ENCODE results near the gene CNFN.

CNFN gene

DNA sequence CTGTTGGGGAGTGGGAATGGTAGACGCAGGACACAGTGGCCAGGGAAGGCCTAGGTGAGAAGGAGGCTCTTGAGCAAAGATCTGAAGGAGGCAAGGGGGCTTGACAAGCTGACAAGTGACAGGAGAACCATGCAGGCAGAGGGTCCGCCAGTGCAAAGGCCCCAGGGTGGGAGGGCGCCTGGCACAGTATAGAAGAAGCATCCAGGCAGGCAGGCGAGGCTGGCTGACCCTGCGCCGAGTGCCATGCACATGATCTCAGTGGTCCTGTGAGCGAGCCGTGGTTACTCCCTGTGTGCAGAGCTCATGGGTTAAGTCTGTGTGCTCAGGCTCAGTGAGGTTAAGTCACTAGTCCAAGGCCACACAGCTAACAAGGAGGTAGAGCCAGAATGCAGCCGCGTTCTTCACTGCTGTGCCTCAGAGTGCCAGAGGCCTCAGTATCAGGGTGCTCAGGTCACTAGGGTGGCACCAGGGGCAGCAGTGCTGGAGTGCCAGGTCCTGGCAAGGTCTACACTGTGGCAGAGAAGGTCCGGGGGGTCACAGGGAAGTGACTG, 15.2 kb downstream of the CNFN start:
- Histone ChIP-seq H3K4me3 (ENCODE audit: insufficient read length, low read depth) (no peak overlapping the region), H3K27me3 (ENCODE audit: insufficient read depth, insufficient read length) (no peaks in the 10 kb centered on the region), H3K9me3 (ENCODE audit: insufficient read depth, low read length) (no peaks in the 10 kb centered on the region), H3K9ac (ENCODE audit: insufficient read length, low read depth) (no peak overlapping the region), H3K4me1 (ENCODE audit: insufficient read depth, insufficient read length) (peaks cover 6% of the 10 kb centered on the region), H3K36me3 (ENCODE audit: insufficient read depth, insufficient read length, low read length) (peaks cover 28% of the 10 kb centered on the region)
- no peak for TF ChIP-seq SUZ12 (IDR thresholded peaks at IDR 0.05; ENCODE audit: extremely low read depth, insufficient read depth, insufficient read length)
- TF ChIP-seq YY1 (IDR thresholded peaks at IDR 0.05; ENCODE audit: insufficient read depth, insufficient read length): no peak
- no peak for TF ChIP-seq ZNF274 (IDR thresholded peaks at IDR 0.05; ENCODE audit: low read depth, low read length)
- no peak for DNase-seq (ENCODE audit: low read depth, low spot score)

DNA sequence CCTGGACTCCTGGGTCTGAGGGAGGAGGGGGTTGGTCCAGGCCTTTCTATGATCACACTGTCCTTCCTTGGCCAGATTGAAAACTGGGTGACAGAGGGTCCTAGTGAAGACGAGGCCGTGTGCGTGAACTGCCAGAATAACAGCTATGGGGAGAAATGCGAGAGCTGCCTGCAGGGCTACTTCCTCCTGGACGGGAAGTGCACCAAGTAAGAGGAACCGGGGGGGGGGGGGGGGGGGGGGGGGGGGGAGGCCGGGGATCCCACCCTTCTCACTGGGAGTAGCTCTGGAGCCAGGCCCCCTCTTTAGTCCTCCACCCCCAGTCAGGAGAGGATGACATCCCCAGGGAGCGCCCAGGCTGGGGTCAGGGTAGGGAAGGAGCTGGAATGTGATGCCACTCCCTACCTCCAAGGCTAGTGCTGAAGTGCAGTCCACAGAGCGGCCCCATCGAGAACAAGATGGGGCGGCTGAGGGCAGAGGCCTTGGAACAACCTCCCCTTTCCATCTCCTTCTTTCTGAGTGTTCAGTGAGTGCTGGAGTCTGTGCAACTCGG, 19.4 kb downstream of the CNFN start:
- Histone ChIP-seq H3K9me3 (ENCODE audit: insufficient read depth, low read length) (no peaks in the 10 kb centered on the region), H3K36me3 (ENCODE audit: insufficient read depth, insufficient read length, low read length) (peaks cover 23% of the 10 kb centered on the region), H3K9ac (ENCODE audit: insufficient read length, low read depth) (peak overlapping the region; percentile 50), H3K4me3 (ENCODE audit: insufficient read length, low read depth) (no peak overlapping the region), H3K27me3 (ENCODE audit: insufficient read depth, insufficient read length) (no peaks in the 10 kb centered on the region), H3K4me1 (ENCODE audit: insufficient read depth, insufficient read length) (peaks cover 18% of the 10 kb centered on the region)
- TF ChIP-seq SUZ12 (IDR thresholded peaks at IDR 0.05; ENCODE audit: extremely low read depth, insufficient read depth, insufficient read length) (no peak), ZNF274 (IDR thresholded peaks at IDR 0.05; ENCODE audit: low read depth, low read length) (no peak), YY1 (IDR thresholded peaks at IDR 0.05; ENCODE audit: insufficient read depth, insufficient read length) (no peak)
- no peak for DNase-seq (ENCODE audit: low read depth, low spot score)

DNA sequence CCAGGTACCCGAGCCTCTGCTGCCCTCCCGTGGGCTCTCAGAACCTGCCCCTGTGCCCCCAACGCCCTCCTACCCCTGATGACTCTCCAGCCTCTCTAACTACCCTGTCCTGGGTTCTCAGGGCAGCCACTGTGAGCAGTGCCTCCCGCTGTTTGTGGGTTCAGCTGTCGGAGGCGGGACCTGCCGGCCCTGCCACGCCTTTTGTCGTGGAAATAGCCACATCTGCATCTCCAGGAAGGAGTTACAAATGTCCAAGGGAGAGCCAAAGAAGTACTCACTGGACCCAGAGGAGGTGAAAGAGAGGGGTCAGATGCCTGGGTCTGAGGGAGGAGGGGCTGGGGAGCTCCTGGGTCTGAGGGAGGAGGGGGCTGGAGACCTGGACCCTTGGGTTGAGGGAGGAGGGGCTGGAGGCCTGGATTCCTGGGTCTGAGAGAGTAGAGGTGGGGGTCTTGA, 20.0 kb downstream of the CNFN start:
- Histone ChIP-seq H3K9ac (ENCODE audit: insufficient read length, low read depth) (peak overlapping the region; percentile 50), H3K27me3 (ENCODE audit: insufficient read depth, insufficient read length) (no peaks in the 10 kb centered on the region), H3K36me3 (ENCODE audit: insufficient read depth, insufficient read length, low read length) (peaks cover 18% of the 10 kb centered on the region), H3K9me3 (ENCODE audit: insufficient read depth, low read length) (no peaks in the 10 kb centered on the region), H3K4me3 (ENCODE audit: insufficient read length, low read depth) (no peak overlapping the region), H3K4me1 (ENCODE audit: insufficient read depth, insufficient read length) (peaks cover 18% of the 10 kb centered on the region)
- DNase-seq (ENCODE audit: low read depth, low spot score): peak; percentile 65
- TF ChIP-seq SUZ12 (IDR thresholded peaks at IDR 0.05; ENCODE audit: extremely low read depth, insufficient read depth, insufficient read length) (no peak), YY1 (IDR thresholded peaks at IDR 0.05; ENCODE audit: insufficient read depth, insufficient read length) (no peak), ZNF274 (IDR thresholded peaks at IDR 0.05; ENCODE audit: low read depth, low read length) (no peak)

DNA sequence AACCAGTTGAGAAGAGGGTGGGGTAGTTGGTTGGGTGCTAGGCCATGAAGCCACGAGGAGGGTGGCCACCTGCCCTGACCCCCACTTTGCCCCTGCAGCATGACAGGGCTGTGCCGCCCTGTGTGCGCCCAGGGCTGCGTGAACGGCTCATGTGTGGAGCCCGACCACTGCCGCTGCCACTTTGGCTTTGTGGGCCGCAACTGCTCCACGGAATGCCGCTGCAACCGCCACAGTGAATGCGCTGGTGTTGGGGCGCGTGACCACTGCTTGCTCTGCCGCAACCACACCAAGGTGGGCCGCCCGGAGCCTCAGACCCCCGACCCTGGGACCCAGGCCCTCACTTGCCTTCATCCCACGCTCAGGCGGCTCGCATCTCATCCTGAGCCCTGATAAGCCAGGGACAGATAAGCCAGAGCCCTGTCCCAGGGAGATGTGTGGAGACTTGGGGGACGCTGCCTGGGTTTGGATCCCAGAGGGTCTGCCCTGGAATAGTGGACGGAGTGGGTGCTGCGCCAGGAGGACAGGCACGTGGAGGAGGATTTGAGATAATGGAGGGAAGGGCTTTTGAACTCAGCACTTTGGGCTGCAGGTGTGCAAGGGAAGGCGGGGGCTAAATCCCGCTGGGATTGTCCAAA, 20.5 kb downstream of the CNFN start:
- no peak for DNase-seq (ENCODE audit: low read depth, low spot score)
- peaks cover 18% of the 10 kb centered on the region for H3K4me1 ChIP-seq (ENCODE audit: insufficient read depth, insufficient read length)
- no peaks in the 10 kb centered on the region for H3K9me3 ChIP-seq (ENCODE audit: insufficient read depth, low read length)
- H3K27me3 ChIP-seq (ENCODE audit: insufficient read depth, insufficient read length): no peaks in the 10 kb centered on the region
- no peak overlapping the region for H3K4me3 ChIP-seq (ENCODE audit: insufficient read length, low read depth)
- no peak overlapping the region for H3K9ac ChIP-seq (ENCODE audit: insufficient read length, low read depth)
- TF ChIP-seq YY1 (IDR thresholded peaks at IDR 0.05; ENCODE audit: insufficient read depth, insufficient read length) (no peak), SUZ12 (IDR thresholded peaks at IDR 0.05; ENCODE audit: extremely low read depth, insufficient read depth, insufficient read length) (no peak), ZNF274 (IDR thresholded peaks at IDR 0.05; ENCODE audit: low read depth, low read length) (no peak)
- peaks cover 13% of the 10 kb centered on the region for H3K36me3 ChIP-seq (ENCODE audit: insufficient read depth, insufficient read length, low read length)

DNA sequence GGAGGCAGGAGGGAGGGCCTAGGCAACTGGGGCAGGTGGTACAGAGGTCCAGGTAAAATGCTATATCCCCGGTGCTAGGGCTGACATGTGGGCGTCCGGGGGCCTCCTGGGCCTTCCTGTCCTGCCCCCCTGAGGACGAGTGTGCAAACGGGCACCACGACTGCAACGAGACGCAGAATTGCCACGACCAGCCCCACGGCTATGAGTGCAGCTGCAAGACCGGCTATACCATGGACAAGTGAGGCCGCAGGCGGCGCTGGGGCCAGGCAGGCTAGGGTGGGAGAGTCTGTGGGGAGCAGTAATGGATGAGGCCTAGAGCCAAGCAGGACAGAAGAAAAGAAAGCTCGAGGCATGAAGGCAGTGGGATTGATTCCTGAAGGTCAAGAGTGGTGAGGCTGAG, 21.3 kb downstream of the CNFN start:
- TF ChIP-seq ZNF274 (IDR thresholded peaks at IDR 0.05; ENCODE audit: low read depth, low read length): no peak

DNA sequence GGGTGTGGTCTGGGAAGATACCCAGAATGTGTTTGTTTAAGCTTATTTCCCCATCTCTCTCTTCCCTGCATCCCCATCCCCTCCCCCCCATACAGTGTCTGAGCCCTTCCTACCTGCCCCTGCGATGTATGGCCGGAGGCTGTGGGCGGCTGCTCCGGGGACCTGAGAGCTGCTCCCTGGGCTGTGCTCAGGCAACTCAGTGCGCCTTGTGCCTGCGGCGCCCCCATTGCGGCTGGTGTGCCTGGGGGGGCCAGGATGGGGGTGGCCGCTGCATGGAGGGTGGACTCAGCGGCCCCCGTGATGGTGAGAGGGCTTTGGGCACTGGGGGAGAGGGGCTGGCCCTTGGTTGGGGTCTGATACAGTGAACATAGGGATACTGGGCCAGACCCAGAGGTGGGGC, 21.7 kb downstream of the CNFN start:
- TF ChIP-seq SUZ12 (IDR thresholded peaks at IDR 0.05; ENCODE audit: extremely low read depth, insufficient read depth, insufficient read length): no peak
- TF ChIP-seq ZNF274 (IDR thresholded peaks at IDR 0.05; ENCODE audit: low read depth, low read length): no peak
- TF ChIP-seq YY1 (IDR thresholded peaks at IDR 0.05; ENCODE audit: insufficient read depth, insufficient read length): no peak
- no peaks in the 10 kb centered on the region for H3K27me3 ChIP-seq (ENCODE audit: insufficient read depth, insufficient read length)

More for the DNA sequence above, 21.3 kb downstream of the CNFN start:
- Histone ChIP-seq H3K9ac (ENCODE audit: insufficient read length, low read depth) (no peak overlapping the region), H3K9me3 (ENCODE audit: insufficient read depth, low read length) (peaks cover 8% of the 10 kb centered on the region; the same call in 1 of the 2 replicates), H3K4me1 (ENCODE audit: insufficient read depth, insufficient read length) (peaks cover 18% of the 10 kb centered on the region), H3K36me3 (ENCODE audit: insufficient read depth, insufficient read length, low read length) (peaks cover 20% of the 10 kb centered on the region), H3K4me3 (ENCODE audit: insufficient read length, low read depth) (no peak overlapping the region), H3K27me3 (ENCODE audit: insufficient read depth, insufficient read length) (no peaks in the 10 kb centered on the region)
- no peak for DNase-seq (ENCODE audit: low read depth, low spot score)

DNA sequence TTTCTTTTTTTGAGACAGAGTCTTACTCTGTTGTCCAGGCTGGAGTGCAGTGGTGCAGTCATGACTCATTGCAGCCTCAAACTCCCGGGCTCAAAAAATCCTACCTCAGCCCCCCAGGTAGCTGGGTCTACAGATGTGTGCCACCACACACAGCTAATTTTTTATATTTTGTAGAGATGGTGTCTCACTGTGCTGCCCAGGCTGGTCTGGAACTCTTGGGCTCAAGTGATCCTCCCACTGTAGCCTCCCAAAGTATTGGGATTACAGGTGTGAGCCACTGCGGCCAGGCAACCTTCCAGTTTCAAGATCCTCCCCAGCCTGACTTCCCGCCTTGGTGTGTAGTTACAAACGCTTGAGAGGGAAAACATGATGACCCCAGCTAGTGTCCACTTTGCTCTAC, 22.2 kb downstream of the CNFN start:
- peaks cover 18% of the 10 kb centered on the region for H3K4me1 ChIP-seq (ENCODE audit: insufficient read depth, insufficient read length)
- no peak for TF ChIP-seq ZNF274 (IDR thresholded peaks at IDR 0.05; ENCODE audit: low read depth, low read length)
- TF ChIP-seq SUZ12 (IDR thresholded peaks at IDR 0.05; ENCODE audit: extremely low read depth, insufficient read depth, insufficient read length): no peak
- TF ChIP-seq YY1 (IDR thresholded peaks at IDR 0.05; ENCODE audit: insufficient read depth, insufficient read length): no peak
- no peaks in the 10 kb centered on the region for H3K27me3 ChIP-seq (ENCODE audit: insufficient read depth, insufficient read length)
- DNase-seq (ENCODE audit: low read depth, low spot score): no peak
- H3K9ac ChIP-seq (ENCODE audit: insufficient read length, low read depth): no peak overlapping the region
- peaks cover 29% of the 10 kb centered on the region for H3K36me3 ChIP-seq (ENCODE audit: insufficient read depth, insufficient read length, low read length)
- no peak overlapping the region for H3K4me3 ChIP-seq (ENCODE audit: insufficient read length, low read depth)
- H3K9me3 ChIP-seq (ENCODE audit: insufficient read depth, low read length): peaks cover 16% of the 10 kb centered on the region; the same call in 1 of the 2 replicates

More for the DNA sequence above, 21.7 kb downstream of the CNFN start:
- H3K4me3 ChIP-seq (ENCODE audit: insufficient read length, low read depth): no peak overlapping the region
- H3K4me1 ChIP-seq (ENCODE audit: insufficient read depth, insufficient read length): peaks cover 18% of the 10 kb centered on the region
- H3K9me3 ChIP-seq (ENCODE audit: insufficient read depth, low read length): peaks cover 11% of the 10 kb centered on the region; the same call in 1 of the 2 replicates
- no peak for DNase-seq (ENCODE audit: low read depth, low spot score)
- no peak overlapping the region for H3K9ac ChIP-seq (ENCODE audit: insufficient read length, low read depth)
- H3K36me3 ChIP-seq (ENCODE audit: insufficient read depth, insufficient read length, low read length): peaks cover 24% of the 10 kb centered on the region

Data from NT2/D1 (cell line).